Measurements from ENCODE around the gene FGF23.

DNA sequence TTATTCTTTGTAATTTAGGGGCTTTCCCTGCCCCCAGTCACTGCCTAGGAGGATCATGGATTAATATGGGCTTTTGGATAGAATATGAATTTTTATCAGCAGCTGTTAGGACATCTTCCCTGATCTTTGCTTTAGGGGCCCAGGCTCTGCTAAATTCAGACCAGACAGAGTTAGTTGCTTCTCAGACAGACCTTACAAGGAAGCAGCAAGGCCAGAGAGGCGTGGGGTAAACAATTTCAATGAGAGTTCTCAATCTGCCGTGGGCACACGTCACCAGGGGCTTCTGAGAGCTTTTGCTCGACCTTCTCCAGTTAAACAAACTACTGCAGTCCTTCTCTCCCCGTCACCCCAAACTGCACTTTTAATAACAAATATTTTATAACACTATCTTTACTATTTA lies 38.4 kb upstream of the FGF23 start:
- TF ChIP-seq CTCF (IDR thresholded peaks at IDR 0.05; ENCODE audit: insufficient read depth, low read length, poor library complexity, severe bottlenecking) (no peak), EZH2phosphoT487 (conservative IDR thresholded peaks at IDR 0.05; ENCODE audit: low read length) (no peak)

All from SU-DHL-6 (cell line).